Ishikawa (cell line): Measurements from ENCODE around the gene C6orf141.

Experiments used
- CEBPB ChIP-seq: IDR thresholded peaks from 2 replicates; pipeline ENCODE4 v1.6.1; 2012
- CREB1 ChIP-seq: IDR thresholded peaks from 2 replicates; pipeline ENCODE4 v1.6.1; 2012; ENCODE audit warnings: low read depth
- EGR1 ChIP-seq: IDR thresholded peaks from 2 replicates; pipeline ENCODE4 v1.6.1; 2012
- EP300 ChIP-seq: IDR thresholded peaks from 2 replicates; pipeline ENCODE4 v1.6.1; 2012; ENCODE audit warnings: borderline replicate concordance
- FOXM1 ChIP-seq: IDR thresholded peaks from 2 replicates; pipeline ENCODE4 v1.6.1; 2012; ENCODE audit warnings: low read depth, borderline replicate concordance
- MAX ChIP-seq: IDR thresholded peaks from 2 replicates; pipeline ENCODE4 v1.6.1; 2012
- NFIC ChIP-seq: IDR thresholded peaks from 2 replicates; pipeline ENCODE4 v1.6.1; 2012
- RAD21 ChIP-seq: IDR thresholded peaks from 2 replicates; pipeline ENCODE4 v1.6.1; 2012; ENCODE audit warnings: low read depth
- REST ChIP-seq: IDR thresholded peaks from 2 replicates; pipeline ENCODE4 v1.6.1; 2012; ENCODE audit warnings: low read depth, mild to moderate bottlenecking
- TAF1 ChIP-seq: IDR thresholded peaks from 2 replicates; pipeline ENCODE4 v1.6.1; 2012; ENCODE audit warnings: low read depth, mild to moderate bottlenecking
- TCF12 ChIP-seq: IDR thresholded peaks from 2 replicates; pipeline ENCODE4 v1.6.1; 2012; ENCODE audit warnings: low read depth
- TEAD4 ChIP-seq: IDR thresholded peaks from 2 replicates; pipeline ENCODE4 v1.6.1; 2012
- USF1 ChIP-seq: IDR thresholded peaks from 2 replicates; pipeline ENCODE4 v1.6.1; 2012
- YY1 ChIP-seq: IDR thresholded peaks from 2 replicates; pipeline ENCODE4 v1.6.1; 2012; ENCODE audit warnings: low read depth
- ZBTB7A ChIP-seq: IDR thresholded peaks from 2 replicates; pipeline ENCODE4 v1.6.1; 2012; ENCODE audit warnings: low read depth

The C6orf141 gene

GRCh38 chr6:49558238-49558637 is 7.8 kb downstream of the C6orf141 start:
- TF ChIP-seq EP300, result no peak
- no peak for TF ChIP-seq EGR1
- no peak for TF ChIP-seq CEBPB
- no peak for TF ChIP-seq CREB1
- no peak for TF ChIP-seq TEAD4
- TF ChIP-seq REST, result no peak
- no peak for TF ChIP-seq MAX
- TF ChIP-seq RAD21, result no peak
- TF ChIP-seq YY1, result no peak
- no peak for TF ChIP-seq TAF1
- TF ChIP-seq FOXM1, result no peak
- TF ChIP-seq USF1, result no peak

GRCh38 chr6:49563006-49563886 is 12.8 kb downstream of the C6orf141 start:
- no peak for TF ChIP-seq MAX
- no peak for TF ChIP-seq EGR1
- no peak for TF ChIP-seq ZBTB7A
- no peak for TF ChIP-seq TCF12
- TF ChIP-seq EP300, result no peak
- TF ChIP-seq TEAD4, result no peak
- TF ChIP-seq CREB1, result no peak
- no peak for TF ChIP-seq YY1

GRCh38 chr6:49564552-49564951 is 14.1 kb downstream of the C6orf141 start:
- no peak for TF ChIP-seq FOXM1

- no peak for TF ChIP-seq REST
- no peak for TF ChIP-seq TEAD4
- no peak for TF ChIP-seq CEBPB
- no peak for TF ChIP-seq NFIC
- no peak for TF ChIP-seq YY1
- TF ChIP-seq CREB1, result no peak
- no peak for TF ChIP-seq EP300
- TF ChIP-seq TAF1, result no peak
- TF ChIP-seq RAD21, result no peak
- TF ChIP-seq TCF12, result no peak
Measured at GRCh38 chr6:49565261-49565660, 14.8 kb downstream of the C6orf141 start.

GRCh38 chr6:49565855-49566254 is 15.4 kb downstream of the C6orf141 start:
- TF ChIP-seq FOXM1 (no peak), USF1 (no peak), EP300 (no peak), MAX (no peak), TAF1 (no peak), TEAD4 (no peak), EGR1 (no peak), ZBTB7A (no peak)

- TF ChIP-seq CEBPB, result no peak
- no peak for TF ChIP-seq TCF12
- TF ChIP-seq ZBTB7A, result no peak
- no peak for TF ChIP-seq MAX
- TF ChIP-seq YY1, result no peak
- TF ChIP-seq TAF1, result no peak
- no peak for TF ChIP-seq CREB1
- no peak for TF ChIP-seq TEAD4
- no peak for TF ChIP-seq EGR1
- no peak for TF ChIP-seq RAD21
Measured at GRCh38 chr6:49570474-49571079, 20.1 kb downstream of the C6orf141 start.
